WTC11 (cell line): ENCODE results near the gene ADAT1. TPM values are rescaled to one million over a fixed set of nuclear protein-coding genes. Genes with fewer than 3 reads are reported as not detected.

ENCODE experiments used
- ATAC-seq: fragments of 200-7000 bp; cut with Tn5 transposase; 2 replicates; pipeline ENCODE4 v1.10.0; 2021; ENCODE audit warnings: mild to moderate bottlenecking, moderate library complexity
- CTCF ChIA-PET: fragments of 300-600 bp; sonication (Branson Sonifier 250); formaldehyde crosslinking; loops from one replicate; lab custom pipeline; 2021; ENCODE audit warnings: antibody characterized with exemption; lab: Charles Lee
- POLR2A ChIA-PET: fragments of 350-600 bp; sonication (Branson Sonifier 250); formaldehyde crosslinking; loops from one replicate; lab custom pipeline; 2021; ENCODE audit warnings: antibody characterized with exemption; lab: Charles Lee
- DNase-seq: peaks from one replicate; pipeline ENCODE4 v3.0.0; 2021; ENCODE audit warnings: low spot score
- H3K27ac Mint-ChIP-seq: 2 replicates; pipeline ENCODE4 v1.8.0; 2021; ENCODE audit warnings: mixed read lengths
- H3K27me3 Mint-ChIP-seq: 2 replicates; pipeline ENCODE4 v1.8.0; 2021; ENCODE audit warnings: low read depth, mild to moderate bottlenecking, moderate library complexity, mixed read lengths
- H3K36me3 Mint-ChIP-seq: 2 replicates; pipeline ENCODE4 v1.8.0; 2021; ENCODE audit warnings: mixed read lengths
- H3K4me1 Mint-ChIP-seq: 2 replicates; pipeline ENCODE4 v1.8.0; 2022; ENCODE audit warnings: mixed read lengths
- H3K4me3 Mint-ChIP-seq: 2 replicates; pipeline ENCODE4 v1.8.0; 2021; ENCODE audit warnings: mild to moderate bottlenecking, moderate library complexity, mixed read lengths
- H3K9me3 Mint-ChIP-seq: 2 replicates; pipeline ENCODE4 v1.8.0; 2021; ENCODE audit warnings: mixed read lengths
- CBFB ChIP-seq: sonication (generic); formaldehyde crosslinking; IDR thresholded peaks from 2 replicates; pipeline ENCODE4 v1.8.1; 2022; ENCODE audit warnings: mild to moderate bottlenecking, low read depth, missing genetic modification reagents
- E2F4 ChIP-seq: sonication (generic); formaldehyde crosslinking; IDR thresholded peaks from 2 replicates; pipeline ENCODE4 v1.8.1; 2022; ENCODE audit warnings: low read depth, mild to moderate bottlenecking, moderate library complexity, missing genetic modification reagents, borderline replicate concordance
- ESRRA ChIP-seq: sonication (generic); formaldehyde crosslinking; IDR thresholded peaks from 2 replicates; pipeline ENCODE4 v1.8.1; 2022; ENCODE audit warnings: mild to moderate bottlenecking, missing genetic modification reagents, borderline replicate concordance
- ETV6 ChIP-seq: sonication (generic); formaldehyde crosslinking; IDR thresholded peaks from 2 replicates; pipeline ENCODE4 v1.8.1; 2022; ENCODE audit warnings: mild to moderate bottlenecking, missing genetic modification reagents
- FOXK1 ChIP-seq: sonication (generic); formaldehyde crosslinking; IDR thresholded peaks from 2 replicates; pipeline ENCODE4 v1.8.0; 2022; ENCODE audit warnings: mild to moderate bottlenecking, moderate library complexity, missing genetic modification reagents
- FOXP1 ChIP-seq: sonication (generic); formaldehyde crosslinking; IDR thresholded peaks from 2 replicates; pipeline ENCODE4 v1.8.0; 2022; ENCODE audit warnings: missing genetic modification reagents, mild to moderate bottlenecking, moderate library complexity, borderline replicate concordance
- FOXP4 ChIP-seq: sonication (generic); formaldehyde crosslinking; IDR thresholded peaks from 2 replicates; pipeline ENCODE4 v1.8.0; 2022; ENCODE audit warnings: mild to moderate bottlenecking, missing genetic modification reagents
- GABPB1 ChIP-seq: sonication (generic); formaldehyde crosslinking; IDR thresholded peaks from 2 replicates; pipeline ENCODE4 v1.8.1; 2023; ENCODE audit warnings: mild to moderate bottlenecking, missing genetic modification reagents
- HMGA2 ChIP-seq: fragments of 250-450 bp; sonication (Bioruptor Pico); IDR thresholded peaks from 2 replicates; pipeline ENCODE4 v1.4.0; 2021; ENCODE audit warnings: mild to moderate bottlenecking, moderate library complexity
- JUN ChIP-seq: sonication (generic); formaldehyde crosslinking; IDR thresholded peaks from 2 replicates; pipeline ENCODE4 v1.8.0; 2023; ENCODE audit warnings: mild to moderate bottlenecking, missing genetic modification reagents
- MYBL2 ChIP-seq: sonication (generic); formaldehyde crosslinking; IDR thresholded peaks from 2 replicates; pipeline ENCODE4 v1.8.1; 2023; ENCODE audit warnings: mild to moderate bottlenecking, moderate library complexity, missing genetic modification reagents
- NFATC4 ChIP-seq: fragments of 250-450 bp; sonication (Bioruptor Pico); IDR thresholded peaks from 2 replicates; pipeline ENCODE4 v1.9.0; 2021; ENCODE audit warnings: mild to moderate bottlenecking
- NFYB ChIP-seq: sonication (generic); formaldehyde crosslinking; conservative IDR thresholded peaks from 2 replicates; pipeline ENCODE4 v1.8.0; 2022; ENCODE audit warnings: low read depth, missing genetic modification reagents
- NR2C2 ChIP-seq: sonication (generic); formaldehyde crosslinking; IDR thresholded peaks from 2 replicates; pipeline ENCODE4 v1.8.0; 2022; ENCODE audit warnings: mild to moderate bottlenecking, missing genetic modification reagents
- NR3C1 ChIP-seq: sonication (generic); formaldehyde crosslinking; conservative IDR thresholded peaks from 2 replicates; pipeline ENCODE4 v1.8.1; 2023; ENCODE audit warnings: low read depth, mild to moderate bottlenecking, missing genetic modification reagents
- RORB ChIP-seq: fragments of 250-450 bp; sonication (Bioruptor Pico); IDR thresholded peaks from 2 replicates; pipeline ENCODE4 v1.9.0; 2021; ENCODE audit warnings: mild to moderate bottlenecking
- SOX15 ChIP-seq: fragments of 250-450 bp; sonication (Bioruptor Pico); IDR thresholded peaks from 2 replicates; pipeline ENCODE4 v1.9.0; 2021; ENCODE audit warnings: mild to moderate bottlenecking
- TEAD1 ChIP-seq: sonication (generic); formaldehyde crosslinking; IDR thresholded peaks from 2 replicates; pipeline ENCODE4 v1.8.0; 2022; ENCODE audit warnings: mild to moderate bottlenecking, missing genetic modification reagents
- TEAD4 ChIP-seq: sonication (generic); formaldehyde crosslinking; IDR thresholded peaks from 2 replicates; pipeline ENCODE4 v1.8.0; 2022; ENCODE audit warnings: mild to moderate bottlenecking, missing genetic modification reagents
- TP53 ChIP-seq: sonication (generic); formaldehyde crosslinking; IDR thresholded peaks from 2 replicates; pipeline ENCODE4 v1.8.1; 2023; ENCODE audit warnings: mild to moderate bottlenecking, missing genetic modification reagents
- ZMAT4 ChIP-seq: fragments of 250-450 bp; sonication (Bioruptor Pico); IDR thresholded peaks from 2 replicates; pipeline ENCODE4 v1.9.0; 2021; ENCODE audit warnings: mild to moderate bottlenecking
- ZNF232 ChIP-seq: sonication (generic); formaldehyde crosslinking; IDR thresholded peaks from 2 replicates; pipeline ENCODE4 v1.8.0; 2022; ENCODE audit warnings: mild to moderate bottlenecking, missing genetic modification reagents
- ZNF263 ChIP-seq: sonication (generic); formaldehyde crosslinking; IDR thresholded peaks from 2 replicates; pipeline ENCODE4 v1.8.1; 2022; ENCODE audit warnings: low read depth, mild to moderate bottlenecking, moderate library complexity, missing genetic modification reagents
- ZNF396 ChIP-seq: fragments of 250-450 bp; sonication (Bioruptor Pico); IDR thresholded peaks from 2 replicates; pipeline ENCODE4 v1.8.0; 2021; ENCODE audit warnings: mild to moderate bottlenecking, moderate library complexity, borderline replicate concordance
- total RNA-seq: library from RNA; stranded (reverse); gene quantifications from 3 replicates; pipeline ENCODE4 v1.2.3, GENCODE V29; 2021
- TF ChIP-seq, protein P1 (sequence below): sonication (generic); formaldehyde crosslinking; IDR thresholded peaks from 2 replicates; pipeline ENCODE4 v1.8.1; 2022; ENCODE audit warnings: mild to moderate bottlenecking, moderate library complexity, missing genetic modification reagents
- TF ChIP-seq, protein P2 (sequence below): fragments of 250-450 bp; sonication (Bioruptor Pico); IDR thresholded peaks from 2 replicates; pipeline ENCODE4 v1.9.0; 2021; ENCODE audit warnings: mild to moderate bottlenecking

ADAT1 gene
- total RNA-seq, 1 experiment from 2014 or later = 46.0 TPM

DNA sequence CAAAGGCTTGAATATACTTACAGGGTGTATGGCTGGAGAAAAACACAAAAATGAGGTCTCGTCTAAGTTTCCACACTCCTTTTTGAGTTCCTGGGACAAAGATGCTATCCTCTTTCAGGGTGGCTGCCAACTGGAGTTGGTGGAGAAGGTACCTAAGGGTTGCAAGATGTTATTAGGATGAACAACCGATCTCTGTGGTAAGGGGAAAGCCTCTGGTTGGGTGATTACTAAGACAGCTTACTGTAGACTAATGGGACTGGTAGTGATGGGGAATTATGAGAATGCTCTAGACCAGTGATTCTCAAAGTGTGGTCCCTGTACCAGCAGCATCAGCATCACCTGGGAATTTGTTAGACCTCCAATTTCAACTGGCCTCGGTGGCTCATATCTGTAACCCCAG lies 6.0 kb downstream of the ADAT1 start (continued):
- no peak for TF ChIP-seq NFYB (CRISPR knock-in tag)
- TF ChIP-seq ZNF263 = no peak
- TF ChIP-seq FOXP4 (CRISPR knock-in tag) = no peak
- TF ChIP-seq HMGA2 = no peak
- TF ChIP-seq, protein P1, sequence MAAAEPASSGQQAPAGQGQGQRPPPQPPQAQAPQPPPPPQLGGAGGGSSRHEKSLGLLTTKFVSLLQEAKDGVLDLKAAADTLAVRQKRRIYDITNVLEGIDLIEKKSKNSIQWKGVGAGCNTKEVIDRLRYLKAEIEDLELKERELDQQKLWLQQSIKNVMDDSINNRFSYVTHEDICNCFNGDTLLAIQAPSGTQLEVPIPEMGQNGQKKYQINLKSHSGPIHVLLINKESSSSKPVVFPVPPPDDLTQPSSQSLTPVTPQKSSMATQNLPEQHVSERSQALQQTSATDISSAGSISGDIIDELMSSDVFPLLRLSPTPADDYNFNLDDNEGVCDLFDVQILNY = no peak

GRCh38 chr16:75616521-75617010 lies 6.5 kb downstream of the ADAT1 start:
- no peaks in the 10 kb centered on the region for H3K27me3 Mint-ChIP-seq
- ChIA-PET CTCF (no interaction called here), POLR2A (no interaction called here)
- TF ChIP-seq FOXP1 (CRISPR knock-in tag) (no peak), MYBL2 (CRISPR knock-in tag) (no peak), RORB (CRISPR knock-in tag) (no peak), FOXK1 (CRISPR knock-in tag) (no peak), CBFB (CRISPR knock-in tag) (no peak), SOX15 (no peak), NR3C1 (CRISPR knock-in tag) (no peak), NFATC4 (CRISPR knock-in tag) (no peak), ZNF232 (CRISPR knock-in tag) (no peak), ETV6 (CRISPR knock-in tag) (no peak), ZNF396 (CRISPR knock-in tag) (no peak), JUN (no peak), ESRRA (no peak), TP53 (no peak)
- H3K27ac Mint-ChIP-seq = no peak overlapping the region
- DNase-seq = no peak
- peaks cover 67% of the 10 kb centered on the region for H3K36me3 Mint-ChIP-seq
- peaks cover 7% of the 10 kb centered on the region for H3K4me1 Mint-ChIP-seq
- no peaks in the 10 kb centered on the region for H3K9me3 Mint-ChIP-seq
- H3K4me3 Mint-ChIP-seq = no peak overlapping the region
- ATAC-seq = no peak

- peaks cover 64% of the 10 kb centered on the region for H3K36me3 Mint-ChIP-seq
- ATAC-seq = no peak
- H3K27me3 Mint-ChIP-seq = no peaks in the 10 kb centered on the region
- no peaks in the 10 kb centered on the region for H3K4me1 Mint-ChIP-seq
- H3K4me3 Mint-ChIP-seq = no peak overlapping the region
- H3K27ac Mint-ChIP-seq = no peak overlapping the region
- POLR2A ChIA-PET = interaction anchor here (0.7 kb wide), 2 partner anchors 12 to 163 kb away, joined by 3 to 4 read pairs; no protein-coding TSS in a partner anchor
- no peak for DNase-seq
- H3K9me3 Mint-ChIP-seq = no peaks in the 10 kb centered on the region
- CTCF ChIA-PET = interaction anchor here (0.8 kb wide), 1 partner anchor 32 kb away, joined by 3 read pairs; the partner anchor contains the start of genes KARS1 and TERF2IP
- TF ChIP-seq TEAD1 (CRISPR knock-in tag) (no peak), ZMAT4 (no peak), TEAD4 (no peak), SOX15 (no peak), E2F4 (CRISPR knock-in tag) (no peak), GABPB1 (CRISPR knock-in tag) (no peak), MYBL2 (CRISPR knock-in tag) (no peak), NR2C2 (no peak), HMGA2 (no peak)
- TF ChIP-seq, protein P2, sequence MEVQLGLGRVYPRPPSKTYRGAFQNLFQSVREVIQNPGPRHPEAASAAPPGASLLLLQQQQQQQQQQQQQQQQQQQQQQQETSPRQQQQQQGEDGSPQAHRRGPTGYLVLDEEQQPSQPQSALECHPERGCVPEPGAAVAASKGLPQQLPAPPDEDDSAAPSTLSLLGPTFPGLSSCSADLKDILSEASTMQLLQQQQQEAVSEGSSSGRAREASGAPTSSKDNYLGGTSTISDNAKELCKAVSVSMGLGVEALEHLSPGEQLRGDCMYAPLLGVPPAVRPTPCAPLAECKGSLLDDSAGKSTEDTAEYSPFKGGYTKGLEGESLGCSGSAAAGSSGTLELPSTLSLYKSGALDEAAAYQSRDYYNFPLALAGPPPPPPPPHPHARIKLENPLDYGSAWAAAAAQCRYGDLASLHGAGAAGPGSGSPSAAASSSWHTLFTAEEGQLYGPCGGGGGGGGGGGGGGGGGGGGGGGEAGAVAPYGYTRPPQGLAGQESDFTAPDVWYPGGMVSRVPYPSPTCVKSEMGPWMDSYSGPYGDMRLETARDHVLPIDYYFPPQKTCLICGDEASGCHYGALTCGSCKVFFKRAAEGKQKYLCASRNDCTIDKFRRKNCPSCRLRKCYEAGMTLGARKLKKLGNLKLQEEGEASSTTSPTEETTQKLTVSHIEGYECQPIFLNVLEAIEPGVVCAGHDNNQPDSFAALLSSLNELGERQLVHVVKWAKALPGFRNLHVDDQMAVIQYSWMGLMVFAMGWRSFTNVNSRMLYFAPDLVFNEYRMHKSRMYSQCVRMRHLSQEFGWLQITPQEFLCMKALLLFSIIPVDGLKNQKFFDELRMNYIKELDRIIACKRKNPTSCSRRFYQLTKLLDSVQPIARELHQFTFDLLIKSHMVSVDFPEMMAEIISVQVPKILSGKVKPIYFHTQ (CRISPR knock-in tag) = no peak
- TF ChIP-seq, protein P1 = no peak
Measured at GRCh38 chr16:75615619-75616018, 7.5 kb downstream of the ADAT1 start.
